ENCODE measurements around the gene ZNF891. TPM values are rescaled to one million over a fixed set of nuclear protein-coding genes. Genes with fewer than 3 reads are reported as not detected.

ZNF891 gene
- total RNA-seq, 1 experiment from 2014 or later, result 0.02 TPM

- Histone ChIP-seq H3K79me2 (ENCODE audit: insufficient read depth, low read length) (no peaks in the 10 kb centered on the region), H4K20me1 (ENCODE audit: insufficient read depth) (no peaks in the 10 kb centered on the region), H3K9me2 (ENCODE audit: insufficient read depth) (no peaks in the 10 kb centered on the region), H3K9me3 (ENCODE audit: control insufficient read depth in 1 of 2, insufficient read depth in 1 of 2, low read depth in 1 of 2, low read length in 2 of 2) (peaks cover 7 to 10% of the 10 kb centered on the region in 2 experiments; a peak in 2 of 4 replicates), H2AFZ (ENCODE audit: low read depth, low read length, poor library complexity, severe bottlenecking) (no peak overlapping the region), H3K4me3 (replicated peaks in 1 of 2; ENCODE audit: low read depth in 1 of 2, low read length in 2 of 2) (no peak overlapping the region), H3K9ac (ENCODE audit: low read length) (no peak overlapping the region), H3K27me3 (ENCODE audit: insufficient read depth, low read length) (no peaks in the 10 kb centered on the region), H3K36me3 (ENCODE audit: control insufficient read depth in 1 of 2, insufficient read depth in 2 of 2, low read length in 2 of 2) (no peaks in the 10 kb centered on the region), H3K4me2 (ENCODE audit: low read length) (no peak overlapping the region), H3K4me1 (ENCODE audit: control insufficient read depth in 1 of 2, insufficient read depth in 2 of 2, low read length in 2 of 2) (no peaks in the 10 kb centered on the region), H3K27ac (ENCODE audit: low read depth, low read length) (no peak overlapping the region)
- POLR2A ChIA-PET, result no interaction called here
- TF ChIP-seq SRF (IDR thresholded peaks at IDR 0.05; ENCODE audit: low read depth), result no peak
- TF ChIP-seq SIN3A (IDR thresholded peaks at IDR 0.05; ENCODE audit: low read depth), result no peak
- TF ChIP-seq CEBPB (IDR thresholded peaks at IDR 0.05; ENCODE audit: low read depth), result no peak
- TF ChIP-seq ELF1 (IDR thresholded peaks at IDR 0.05; ENCODE audit: borderline replicate concordance, low read depth), result no peak
- no peak for TF ChIP-seq ZFX (IDR thresholded peaks at IDR 0.05)
- TF ChIP-seq EGR1 (IDR thresholded peaks at IDR 0.05; ENCODE audit: low read depth), result no peak
- TF ChIP-seq, protein P1, sequence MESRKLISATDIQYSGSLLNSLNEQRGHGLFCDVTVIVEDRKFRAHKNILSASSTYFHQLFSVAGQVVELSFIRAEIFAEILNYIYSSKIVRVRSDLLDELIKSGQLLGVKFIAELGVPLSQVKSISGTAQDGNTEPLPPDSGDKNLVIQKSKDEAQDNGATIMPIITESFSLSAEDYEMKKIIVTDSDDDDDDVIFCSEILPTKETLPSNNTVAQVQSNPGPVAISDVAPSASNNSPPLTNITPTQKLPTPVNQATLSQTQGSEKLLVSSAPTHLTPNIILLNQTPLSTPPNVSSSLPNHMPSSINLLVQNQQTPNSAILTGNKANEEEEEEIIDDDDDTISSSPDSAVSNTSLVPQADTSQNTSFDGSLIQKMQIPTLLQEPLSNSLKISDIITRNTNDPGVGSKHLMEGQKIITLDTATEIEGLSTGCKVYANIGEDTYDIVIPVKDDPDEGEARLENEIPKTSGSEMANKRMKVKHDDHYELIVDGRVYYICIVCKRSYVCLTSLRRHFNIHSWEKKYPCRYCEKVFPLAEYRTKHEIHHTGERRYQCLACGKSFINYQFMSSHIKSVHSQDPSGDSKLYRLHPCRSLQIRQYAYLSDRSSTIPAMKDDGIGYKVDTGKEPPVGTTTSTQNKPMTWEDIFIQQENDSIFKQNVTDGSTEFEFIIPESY (IDR thresholded peaks at IDR 0.05; ENCODE audit: extremely low read depth, insufficient replicate concordance, low read length), result no peak
- TF ChIP-seq RAD21 (IDR thresholded peaks at IDR 0.05; ENCODE audit: low read depth), result no peak
- TF ChIP-seq FOSL1 (IDR thresholded peaks at IDR 0.05; ENCODE audit: low read depth), result no peak
- TF ChIP-seq POLR2A (IDR thresholded peaks at IDR 0.05; ENCODE audit: borderline replicate concordance, extremely low read depth, insufficient read depth, insufficient read length), result no peak
- TF ChIP-seq CBX3 (IDR thresholded peaks at IDR 0.05; ENCODE audit: low read depth), result no peak
- TF ChIP-seq TCF7L2 (IDR thresholded peaks at IDR 0.05; ENCODE audit: borderline replicate concordance, extremely low read depth, insufficient read depth, insufficient read length), result no peak
- TF ChIP-seq, protein P2, sequence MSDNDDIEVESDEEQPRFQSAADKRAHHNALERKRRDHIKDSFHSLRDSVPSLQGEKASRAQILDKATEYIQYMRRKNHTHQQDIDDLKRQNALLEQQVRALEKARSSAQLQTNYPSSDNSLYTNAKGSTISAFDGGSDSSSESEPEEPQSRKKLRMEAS (IDR thresholded peaks at IDR 0.05), result no peak
- TF ChIP-seq CTCF (IDR thresholded peaks at IDR 0.05 in 2 of 3, conservative IDR thresholded peaks at IDR 0.05 in 1 of 3; ENCODE audit: borderline replicate concordance in 1 of 3, insufficient read depth in 1 of 3, low read depth in 2 of 3, low read length in 2 of 3), result no peak
- TF ChIP-seq POLR2AphosphoS5 (IDR thresholded peaks at IDR 0.05; ENCODE audit: low read depth, low read length), result no peak
- TF ChIP-seq EZH2 (IDR thresholded peaks at IDR 0.05), result no peak
- no peak for TF ChIP-seq REST (IDR thresholded peaks at IDR 0.05; ENCODE audit: low read depth)
- no peak for TF ChIP-seq SP1 (IDR thresholded peaks at IDR 0.05; ENCODE audit: low read depth)
- ATAC-seq (no peak), DNase-seq (ENCODE audit: low read depth, low spot score) (no peak)
- CTCF ChIA-PET, result no interaction called here
- RAD21 ChIA-PET (ENCODE audit: low non-redundant PET in 1 of 2, low total read pairs in 2 of 2, uncharacterized antibody in 2 of 2, unreplicated experiment in 2 of 2), result no interaction called here
- intact Hi-C loops (cut with micrococcal nuclease), result no loop called here
- no TSS peak for BruUV-seq (replicated peaks)
Measured at GRCh38 chr12:133081159-133081780, 48.8 kb downstream of the ZNF891 start.

Data from HCT116 (cell line).